Thoracic aorta (tissue), 2 donors: ENCODE data around the gene ACAA2. TPM values are rescaled to one million over a fixed set of nuclear protein-coding genes. Genes with fewer than 3 reads are reported as not detected.
A peak's percentile ranks its signal among the peaks of the same experiment; 100 is the strongest.
"Not testable (repeated sequence)": the region's sequence is repeated elsewhere in the genome, so short reads cannot be mapped to it uniquely, and the experiment has no call there.

ENCODE experiments used
- ATAC-seq: fragments of 150-250 bp; one replicate; pipeline ENCODE4 v1.8.0; 2017; ENCODE audit warnings: low read depth; ENCODE audit not compliant: insufficient number of reproducible peaks, low FRiP score
- DNase-seq: peaks from one replicate; pipeline ENCODE4 v3.0.0-alpha.2; 2020; ENCODE audit warnings: low spot score
- H3K27ac ChIP-seq, 2 donors: fragments of 200-600 bp; sonication (generic); 1 replicate in 1 of 2; 2 replicates in 1 of 2; pipeline ENCODE4 v1.5.1; 2016; ENCODE audit warnings: mild to moderate bottlenecking in 2 of 2, moderate library complexity in 2 of 2
- H3K27me3 ChIP-seq: fragments of 200-600 bp; sonication (generic); replicated peaks from 2 replicates; pipeline ENCODE4 v1.6.0; 2016; ENCODE audit warnings: mild to moderate bottlenecking; ENCODE audit not compliant: insufficient read depth
- H3K36me3 ChIP-seq: fragments of 200-600 bp; sonication (generic); one replicate; pipeline ENCODE4 v1.5.1; 2016
- H3K4me1 ChIP-seq, 2 donors: fragments of 200-600 bp; sonication (generic); 1 replicate in 1 of 2; 2 replicates in 1 of 2; pipeline versions ENCODE4 v1.5.1 to v1.6.0; 2016; ENCODE audit warnings: low read depth in 2 of 2, mild to moderate bottlenecking in 1 of 2; ENCODE audit not compliant: control insufficient read depth in 1 of 2
- H3K4me3 ChIP-seq: fragments of 200-600 bp; sonication (generic); 2 replicates; pipeline ENCODE4 v1.5.1; 2016; ENCODE audit warnings: mild to moderate bottlenecking
- H3K9me3 ChIP-seq: fragments of 200-600 bp; sonication (generic); 2 replicates; pipeline ENCODE4 v1.5.1; 2016
- CTCF ChIP-seq: fragments of 200-600 bp; sonication (generic); IDR thresholded peaks from one replicate; pipeline ENCODE4 v1.5.1; 2019; ENCODE audit warnings: antibody characterized with exemption
- total RNA-seq, 2 donors: library from RNA; depleted of rRNA; stranded (reverse); fragments of >200 nt; gene quantifications; one replicate each; pipeline versions ENCODE4 v1.1.0 to v1.2.3, GENCODE V29; 2016

The ACAA2 gene
- total RNA-seq, 2 donors from 2014 or later: 20.3 to 26.5 TPM

GRCh38 chr18:49813069-49813318 lies 339 bp downstream of the ACAA2 start:
- no peak for ATAC-seq
- TF ChIP-seq CTCF: no peak

GRCh38 chr18:49812286-49813068 lies 856 bp downstream of the ACAA2 start:
- no peaks in the 10 kb centered on the region for H3K27me3 ChIP-seq
- no peak for DNase-seq
- H3K36me3 ChIP-seq: no peaks in the 10 kb centered on the region
- peak overlapping the region; percentile 89 for H3K4me3 ChIP-seq
- H3K27ac ChIP-seq: peak overlapping the region; percentile 90 to 97
- H3K4me1 ChIP-seq: peaks cover 8 to 25% of the 10 kb centered on the region in 2 donors
- no peak for ATAC-seq
- peaks cover 10% of the 10 kb centered on the region for H3K9me3 ChIP-seq
- no peak for TF ChIP-seq CTCF

More at GRCh38 chr18:49813069-49813318, 339 bp downstream of the ACAA2 start:
- peaks cover 8 to 25% of the 10 kb centered on the region in 2 donors for H3K4me1 ChIP-seq
- no peaks in the 10 kb centered on the region for H3K27me3 ChIP-seq
- H3K4me3 ChIP-seq: peak overlapping the region; percentile 89
- no peaks in the 10 kb centered on the region for H3K36me3 ChIP-seq
- H3K9me3 ChIP-seq: peaks cover 10% of the 10 kb centered on the region
- DNase-seq: no peak
- H3K27ac ChIP-seq: peak overlapping the region; percentile 90 to 97

- Histone ChIP-seq H3K4me1 (peaks cover 8 to 25% of the 10 kb centered on the region in 2 donors), H3K27ac (no peak overlapping the region), H3K27me3 (no peaks in the 10 kb centered on the region), H3K36me3 (no peaks in the 10 kb centered on the region), H3K4me3 (no peak overlapping the region), H3K9me3 (peaks cover 10% of the 10 kb centered on the region)
- no peak for TF ChIP-seq CTCF
- no peak for ATAC-seq
- DNase-seq: no peak
These were observed 2.0 kb downstream of the ACAA2 start for GRCh38 chr18:49811151-49811938.

- H3K4me3 ChIP-seq, H3K27me3 ChIP-seq, ATAC-seq, H3K36me3 ChIP-seq, DNase-seq, H3K9me3 ChIP-seq, H3K27ac ChIP-seq: not testable (repeated sequence)
- H3K4me1 ChIP-seq: peaks cover 8 to 20% of the 10 kb centered on the region in 2 donors
These were observed 4.7 kb downstream of the ACAA2 start for GRCh38 chr18:49808553-49809191.

- Histone ChIP-seq H3K27me3 (no peaks in the 10 kb centered on the region), H3K4me3 (no peak overlapping the region), H3K4me1 (no peaks in the 10 kb centered on the region), H3K27ac (no peak overlapping the region), H3K36me3 (no peaks in the 10 kb centered on the region), H3K9me3 (peaks cover 6% of the 10 kb centered on the region)
- TF ChIP-seq CTCF: no peak
- no peak for ATAC-seq
- DNase-seq: no peak
These were observed 9.2 kb downstream of the ACAA2 start for GRCh38 chr18:49804096-49804495.
